WTC11 (cell line): ENCODE measurements around the gene EFEMP2.
A peak's percentile ranks its signal among the peaks of the same experiment; 100 is the strongest.

Experiments
- CBFB ChIP-seq: sonication (generic); formaldehyde crosslinking; IDR thresholded peaks from 2 replicates; pipeline ENCODE4 v1.8.1; 2022; ENCODE audit warnings: mild to moderate bottlenecking, low read depth, missing genetic modification reagents
- CTCF ChIP-seq: fragments of 200-600 bp; IDR thresholded peaks from 2 replicates; pipeline ENCODE4 v1.8.0; 2022; ENCODE audit warnings: antibody characterized with exemption
- E2F4 ChIP-seq: sonication (generic); formaldehyde crosslinking; IDR thresholded peaks from 2 replicates; pipeline ENCODE4 v1.8.1; 2022; ENCODE audit warnings: low read depth, mild to moderate bottlenecking, moderate library complexity, missing genetic modification reagents, borderline replicate concordance
- FOXJ3 ChIP-seq: sonication (generic); formaldehyde crosslinking; IDR thresholded peaks from 2 replicates; pipeline ENCODE4 v1.9.0; 2021; ENCODE audit warnings: missing genetic modification reagents, mild to moderate bottlenecking, borderline replicate concordance
- FOXP1 ChIP-seq: sonication (generic); formaldehyde crosslinking; IDR thresholded peaks from 2 replicates; pipeline ENCODE4 v1.8.0; 2022; ENCODE audit warnings: missing genetic modification reagents, mild to moderate bottlenecking, moderate library complexity, borderline replicate concordance
- FOXP4 ChIP-seq: sonication (generic); formaldehyde crosslinking; IDR thresholded peaks from 2 replicates; pipeline ENCODE4 v1.8.0; 2022; ENCODE audit warnings: mild to moderate bottlenecking, missing genetic modification reagents
- GRHL2 ChIP-seq: fragments of 250-450 bp; sonication (Bioruptor Pico); IDR thresholded peaks from 2 replicates; pipeline ENCODE4 v1.8.0; 2022; ENCODE audit warnings: mild to moderate bottlenecking, moderate library complexity; ENCODE audit not compliant: insufficient replicate concordance, severe bottlenecking
- IRF1 ChIP-seq: sonication (generic); formaldehyde crosslinking; IDR thresholded peaks from 2 replicates; pipeline ENCODE4 v1.8.0; 2023; ENCODE audit warnings: missing genetic modification reagents
- KAT7 ChIP-seq: sonication (generic); formaldehyde crosslinking; IDR thresholded peaks from 2 replicates; pipeline ENCODE4 v1.8.1; 2023; ENCODE audit warnings: missing genetic modification reagents, mild to moderate bottlenecking, borderline replicate concordance
- SP1 ChIP-seq: sonication (generic); formaldehyde crosslinking; conservative IDR thresholded peaks from 2 replicates; pipeline ENCODE4 v1.8.1; 2022; ENCODE audit warnings: missing genetic modification reagents
- ZBTB21 ChIP-seq: sonication (generic); formaldehyde crosslinking; IDR thresholded peaks from 2 replicates; pipeline ENCODE4 v1.8.1; 2023; ENCODE audit warnings: mild to moderate bottlenecking, missing genetic modification reagents, borderline replicate concordance
- ZSCAN18 ChIP-seq: fragments of 250-450 bp; sonication (Bioruptor Pico); IDR thresholded peaks from 2 replicates; pipeline ENCODE4 v2.1.2; 2022; ENCODE audit warnings: mild to moderate bottlenecking, moderate library complexity

- TF ChIP-seq IRF1 (CRISPR knock-in tag) = no peak
- TF ChIP-seq KAT7 (CRISPR knock-in tag) = no peak
- TF ChIP-seq FOXP1 (CRISPR knock-in tag) = no peak
- TF ChIP-seq ZSCAN18 = no peak
- TF ChIP-seq CTCF = no peak
- 0 out of 2 replicates have a peak, but pooled peaks have one; percentile 37 for TF ChIP-seq SP1 (CRISPR knock-in tag)
- TF ChIP-seq CBFB (CRISPR knock-in tag) = no peak
- TF ChIP-seq E2F4 (CRISPR knock-in tag) = no peak
- TF ChIP-seq FOXP4 (CRISPR knock-in tag) = peak; percentile 47; the same call in 1 of the 2 replicates
- TF ChIP-seq FOXJ3 (CRISPR knock-in tag) = no peak
- TF ChIP-seq GRHL2 = no peak
- no peak for TF ChIP-seq ZBTB21
Observed at GRCh38 chr11:65891219-65892136, 18.9 kb upstream of the EFEMP2 start.
